GM19468 (cell line): ENCODE results near the gene ESR2.
"Not testable (repeated sequence)": the region's sequence is repeated elsewhere in the genome, so short reads cannot be mapped to it uniquely, and the experiment has no call there.

Source experiments
- ATAC-seq: cut with Tn5 transposase; IDR thresholded peaks from one replicate; pipeline ENCODE4 v1.9.1; 2021; ENCODE audit warnings: mild to moderate bottlenecking, moderate library complexity, moderate number of reproducible peaks; ENCODE audit not compliant: unreplicated experiment; ENCODE audit errors: extremely low read depth

ESR2 gene

DNA sequence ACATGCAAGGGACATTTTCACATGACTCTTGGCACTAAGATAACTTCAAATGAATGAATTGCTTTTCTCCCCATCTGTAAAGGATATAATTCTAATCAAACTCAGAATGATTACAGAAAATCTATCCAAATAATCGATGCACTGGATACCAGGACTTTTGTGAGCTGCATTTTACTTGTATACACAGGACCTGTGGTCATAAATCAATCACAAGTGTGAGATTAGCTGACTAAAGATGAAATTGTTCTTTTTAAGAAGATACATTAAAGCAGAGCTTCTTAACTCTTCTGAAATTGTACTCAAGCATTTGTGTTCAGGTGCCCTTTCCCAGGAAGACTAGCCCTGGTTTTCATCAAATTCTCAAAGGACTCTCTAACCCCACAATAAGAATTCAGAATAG, 66.3 kb downstream of the ESR2 start:
- no peak for ATAC-seq

- no peak for ATAC-seq
These were observed 68.9 kb downstream of the ESR2 start for GRCh38 chr14:64225151-64225757.

DNA sequence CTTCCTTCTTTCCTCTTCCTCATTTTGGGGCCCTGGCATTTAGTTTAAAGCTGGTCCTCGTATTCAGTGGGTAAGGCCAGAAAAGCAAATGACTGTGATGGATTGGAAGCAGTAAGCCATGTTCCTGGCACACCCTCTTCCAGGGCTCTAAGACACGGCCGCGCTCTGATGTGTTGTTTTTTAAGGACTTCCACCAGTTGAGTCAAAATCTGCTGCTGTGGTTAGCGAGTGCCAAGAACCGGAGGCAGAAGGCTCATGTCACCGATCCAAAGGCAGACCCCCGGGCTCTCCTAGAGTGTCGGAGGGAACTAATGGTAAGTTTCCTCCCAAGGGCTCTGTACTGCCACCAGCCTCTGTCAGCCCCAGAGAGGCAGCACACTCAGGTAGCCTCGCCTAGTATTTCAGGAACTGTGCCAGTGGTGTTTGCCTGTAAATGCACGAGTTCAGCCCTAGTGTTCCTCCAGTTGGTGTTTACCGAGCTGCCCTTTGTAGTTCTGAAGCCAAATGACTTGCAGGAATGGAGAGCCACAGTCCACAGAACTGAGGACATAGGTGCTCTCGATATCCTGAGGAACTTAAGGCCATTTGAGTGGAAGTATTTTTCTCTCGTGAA, 72.7 kb downstream of the ESR2 start:
- no peak for ATAC-seq

GRCh38 chr14:64220466-64220865, 73.7 kb downstream of the ESR2 start:
- no peak for ATAC-seq

- ATAC-seq: no peak
These were observed 74.1 kb downstream of the ESR2 start for GRCh38 chr14:64220056-64220455.

- no peak for ATAC-seq
These were observed 75.6 kb downstream of the ESR2 start for GRCh38 chr14:64218344-64219240.

GRCh38 chr14:64217834-64218233, 76.3 kb downstream of the ESR2 start:
- ATAC-seq: no peak

- ATAC-seq: no peak
These were observed 76.9 kb downstream of the ESR2 start for GRCh38 chr14:64217308-64217707.

DNA sequence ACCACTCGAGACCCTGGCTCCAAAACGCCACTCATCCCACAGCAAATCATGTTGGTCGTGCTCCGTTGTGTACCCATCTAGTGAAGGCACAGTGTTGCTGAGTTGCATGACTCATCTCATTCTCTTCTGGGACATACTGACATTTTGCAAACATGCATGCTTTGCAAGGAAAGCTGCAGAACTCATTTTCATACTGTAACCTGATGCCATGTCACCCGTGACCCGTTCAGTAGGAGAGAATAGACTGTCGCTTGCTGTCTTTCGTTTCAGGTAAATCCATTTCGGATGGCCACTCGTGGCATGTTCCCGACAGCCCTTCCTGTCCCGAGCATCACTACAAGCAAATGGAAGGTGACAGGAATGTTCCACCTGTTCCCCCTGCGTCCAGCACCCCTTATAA, 78.2 kb downstream of the ESR2 start:
- no peak for ATAC-seq

GRCh38 chr14:64215274-64215673, 78.9 kb downstream of the ESR2 start:
- ATAC-seq: no peak

DNA sequence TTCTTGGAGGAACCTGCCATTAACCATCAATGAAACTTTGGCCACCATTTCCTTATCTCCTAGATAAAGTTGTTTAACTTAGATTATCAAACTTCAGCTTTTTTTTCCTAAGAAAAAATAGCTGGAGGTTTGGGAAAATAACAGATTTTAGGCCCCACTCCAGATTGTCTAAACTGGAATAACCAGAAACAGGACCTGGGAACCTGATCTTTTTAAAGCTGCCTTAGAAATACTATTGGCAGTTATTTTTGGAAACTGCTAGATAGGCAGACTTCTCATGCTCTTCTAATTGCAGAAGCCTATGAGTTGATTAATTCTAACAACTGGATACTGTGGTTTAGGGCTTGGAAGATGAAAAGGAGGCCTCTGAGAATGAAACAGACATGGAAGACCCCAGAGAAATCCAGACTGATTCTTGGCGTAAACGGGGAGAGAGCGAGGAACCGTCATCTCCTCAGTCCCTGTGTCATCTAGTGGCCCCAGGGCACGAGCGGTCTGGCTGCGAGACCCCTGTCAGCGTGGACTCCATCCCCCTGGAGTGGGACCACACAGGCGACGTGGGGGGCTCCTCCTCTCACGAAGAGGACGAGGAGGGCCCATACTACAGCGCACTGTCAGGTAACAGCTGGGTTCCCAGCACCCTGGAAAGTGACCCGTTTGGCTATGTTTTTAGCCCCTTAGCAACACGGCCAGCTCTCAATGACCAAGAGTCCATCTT, 80.2 kb downstream of the ESR2 start:
- no peak for ATAC-seq

GRCh38 chr14:64213086-64213485, 81.1 kb downstream of the ESR2 start:
- no peak for ATAC-seq

DNA sequence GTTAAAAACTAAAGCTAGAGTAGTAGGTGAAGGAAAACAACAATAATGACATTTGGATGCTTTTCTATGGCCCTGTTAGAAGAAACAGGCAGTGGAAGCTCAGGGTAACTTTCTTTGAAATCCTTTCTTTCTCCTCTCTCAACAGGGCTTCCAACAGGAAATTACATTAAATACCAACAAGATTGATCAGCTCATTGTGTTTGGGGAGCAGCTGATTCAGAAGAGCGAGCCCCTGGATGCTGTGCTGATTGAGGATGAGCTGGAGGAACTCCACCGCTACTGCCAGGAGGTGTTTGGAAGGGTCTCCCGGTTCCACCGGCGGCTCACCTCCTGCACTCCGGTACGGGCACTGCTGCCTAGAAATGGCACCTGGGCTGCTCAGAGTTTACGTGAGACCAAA, 81.5 kb downstream of the ESR2 start:
- ATAC-seq: no peak

GRCh38 chr14:64210912-64211311, 83.3 kb downstream of the ESR2 start:
- ATAC-seq: not testable (repeated sequence)

GRCh38 chr14:64210216-64210615, 84.0 kb downstream of the ESR2 start:
- no peak for ATAC-seq

GRCh38 chr14:64209444-64210131, 84.6 kb downstream of the ESR2 start:
- ATAC-seq: peak; percentile 69

- no peak for ATAC-seq
These were observed 85.2 kb downstream of the ESR2 start for GRCh38 chr14:64208981-64209380.

DNA sequence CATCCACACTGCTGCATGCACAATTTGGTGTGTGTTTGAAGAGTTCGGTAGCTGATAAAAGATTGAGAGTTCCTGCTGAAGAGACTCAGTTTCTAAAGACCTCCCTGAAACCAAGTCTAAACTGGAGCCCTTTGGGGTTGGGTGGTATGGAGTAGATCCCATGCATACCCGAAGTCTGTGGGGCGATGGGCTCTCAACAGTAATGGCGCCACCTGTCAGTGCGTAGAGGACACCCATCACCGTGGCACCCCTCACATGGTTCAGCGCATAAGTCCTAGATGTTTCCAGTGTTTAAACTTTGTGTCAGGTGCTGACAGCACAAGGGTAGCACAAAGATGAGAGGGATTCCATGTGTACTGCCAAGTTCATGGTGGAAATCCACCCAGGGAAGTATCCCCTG, 85.9 kb downstream of the ESR2 start:
- ATAC-seq: no peak

- ATAC-seq: no peak
These were observed 90.7 kb downstream of the ESR2 start for GRCh38 chr14:64203366-64204006.

GRCh38 chr14:64202716-64203115, 91.5 kb downstream of the ESR2 start:
- no peak for ATAC-seq
